Skeletal muscle tissue (tissue), 4 donors: Measurements from ENCODE around the gene CDH19. TPM values are rescaled to one million over a fixed set of nuclear protein-coding genes. Genes with fewer than 3 reads are reported as not detected.

Experiments
- H3K27ac ChIP-seq: one replicate; pipeline ENCODE4 v1.7.0; 2013; ENCODE audit warnings: mild to moderate bottlenecking, low read depth, low read length, inconsistent platforms
- H3K27me3 ChIP-seq, 3 donors: one replicate each; pipeline ENCODE4 v1.7.0; 2013; ENCODE audit warnings: low read length in 3 of 3; ENCODE audit not compliant: control insufficient read depth in 3 of 3, insufficient read depth in 3 of 3
- H3K36me3 ChIP-seq, 3 donors: one replicate each; pipeline ENCODE4 v1.7.0; 2013; ENCODE audit warnings: low read length in 3 of 3; ENCODE audit not compliant: control insufficient read depth in 3 of 3, insufficient read depth in 3 of 3
- H3K4me1 ChIP-seq, 3 donors: one replicate each; pipeline ENCODE4 v1.7.0; 2013; ENCODE audit warnings: low read length in 3 of 3, mild to moderate bottlenecking in 3 of 3; ENCODE audit not compliant: control insufficient read depth in 3 of 3, insufficient read depth in 3 of 3
- H3K4me3 ChIP-seq, 3 donors: one replicate each; pipeline ENCODE4 v1.7.0; 2013; ENCODE audit warnings: low read length in 3 of 3
- H3K9ac ChIP-seq, 3 donors: one replicate each; pipeline ENCODE4 v1.7.0; 2013; ENCODE audit warnings: low read length in 3 of 3, mild to moderate bottlenecking in 3 of 3, moderate library complexity in 2 of 3, low read depth in 1 of 3
- H3K9me3 ChIP-seq, 3 donors: one replicate each; pipeline ENCODE4 v1.7.0; 2013; ENCODE audit warnings: low read length in 3 of 3; ENCODE audit not compliant: control insufficient read depth in 3 of 3
- total RNA-seq: library from RNA; depleted of rRNA; stranded (reverse); fragments of >200 nt; gene quantifications from one replicate; pipeline ENCODE4 v1.2.3, GENCODE V29; 2014
- donor health status: Osteomylitis.

The CDH19 gene
- total RNA-seq, 1 donor from 2014 or later, result 3.1 TPM

DNA sequence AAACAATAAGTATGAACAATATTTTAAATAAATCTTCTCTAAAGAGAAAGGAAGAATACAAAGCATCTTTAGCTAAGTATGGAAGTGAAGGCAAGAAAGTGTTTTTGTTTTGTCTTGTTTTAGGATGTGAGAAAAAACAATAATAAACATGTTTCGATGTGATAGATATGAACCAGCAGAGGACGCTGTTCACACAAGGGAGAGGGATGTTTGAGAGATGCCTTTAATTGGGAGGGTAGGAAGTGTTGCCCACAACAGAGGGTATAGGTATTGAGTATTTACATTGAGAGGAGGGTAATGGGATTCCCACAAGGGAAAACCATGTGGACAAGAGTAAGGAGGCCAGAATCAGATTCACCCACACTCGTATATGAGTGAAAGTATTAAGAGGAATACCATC is 55.1 kb downstream of the CDH19 start:
- no peaks in the 10 kb centered on the region for H3K9me3 ChIP-seq
- no peak overlapping the region for H3K9ac ChIP-seq
- no peaks in the 10 kb centered on the region for H3K36me3 ChIP-seq
- H3K4me3 ChIP-seq, result no peak overlapping the region
- H3K27ac ChIP-seq, result no peak overlapping the region
- H3K27me3 ChIP-seq, result no peaks in the 10 kb centered on the region
- no peaks in the 10 kb centered on the region for H3K4me1 ChIP-seq

- Histone ChIP-seq H3K9me3 (no peaks in the 10 kb centered on the region), H3K27ac (no peak overlapping the region), H3K9ac (no peak overlapping the region), H3K27me3 (no peaks in the 10 kb centered on the region), H3K36me3 (no peaks in the 10 kb centered on the region), H3K4me1 (no peaks in the 10 kb centered on the region), H3K4me3 (no peak overlapping the region)
These were observed 69.8 kb downstream of the CDH19 start for GRCh38 chr18:66534110-66534509.

- H3K9ac ChIP-seq, result no peak overlapping the region
- H3K4me1 ChIP-seq, result no peaks in the 10 kb centered on the region
- H3K27ac ChIP-seq, result no peak overlapping the region
- no peaks in the 10 kb centered on the region for H3K27me3 ChIP-seq
- no peak overlapping the region for H3K4me3 ChIP-seq
- no peaks in the 10 kb centered on the region for H3K36me3 ChIP-seq
- H3K9me3 ChIP-seq, result no peaks in the 10 kb centered on the region
These were observed 70.2 kb downstream of the CDH19 start for GRCh38 chr18:66533693-66534092.

- Histone ChIP-seq H3K36me3 (no peaks in the 10 kb centered on the region), H3K4me1 (no peaks in the 10 kb centered on the region), H3K4me3 (no peak overlapping the region), H3K27me3 (no peaks in the 10 kb centered on the region), H3K9me3 (no peaks in the 10 kb centered on the region), H3K27ac (no peak overlapping the region), H3K9ac (no peak overlapping the region)
These were observed 80.5 kb downstream of the CDH19 start for GRCh38 chr18:66523219-66523991.

GRCh38 chr18:66513996-66514395 is 89.9 kb downstream of the CDH19 start:
- Histone ChIP-seq H3K27ac (no peak overlapping the region), H3K27me3 (no peaks in the 10 kb centered on the region), H3K9ac (no peak overlapping the region), H3K4me3 (no peak overlapping the region), H3K36me3 (no peaks in the 10 kb centered on the region), H3K4me1 (no peaks in the 10 kb centered on the region), H3K9me3 (no peaks in the 10 kb centered on the region)

- H3K27me3 ChIP-seq, result no peaks in the 10 kb centered on the region
- H3K9ac ChIP-seq, result no peak overlapping the region
- no peaks in the 10 kb centered on the region for H3K9me3 ChIP-seq
- no peak overlapping the region for H3K27ac ChIP-seq
- H3K4me1 ChIP-seq, result no peaks in the 10 kb centered on the region
- H3K36me3 ChIP-seq, result no peaks in the 10 kb centered on the region
- no peak overlapping the region for H3K4me3 ChIP-seq
These were observed 92.1 kb downstream of the CDH19 start for GRCh38 chr18:66511792-66512191.

- H3K4me1 ChIP-seq, result no peaks in the 10 kb centered on the region
- H3K9me3 ChIP-seq, result no peaks in the 10 kb centered on the region
- no peak overlapping the region for H3K9ac ChIP-seq
- no peaks in the 10 kb centered on the region for H3K36me3 ChIP-seq
- H3K4me3 ChIP-seq, result no peak overlapping the region
- H3K27me3 ChIP-seq, result no peaks in the 10 kb centered on the region
- no peak overlapping the region for H3K27ac ChIP-seq
These were observed 92.6 kb downstream of the CDH19 start for GRCh38 chr18:66511289-66511688.

GRCh38 chr18:66510357-66511045 is 93.4 kb downstream of the CDH19 start:
- Histone ChIP-seq H3K9ac (no peak overlapping the region), H3K4me1 (no peaks in the 10 kb centered on the region), H3K36me3 (no peaks in the 10 kb centered on the region), H3K9me3 (no peaks in the 10 kb centered on the region), H3K27me3 (no peaks in the 10 kb centered on the region), H3K4me3 (no peak overlapping the region), H3K27ac (no peak overlapping the region)

DNA sequence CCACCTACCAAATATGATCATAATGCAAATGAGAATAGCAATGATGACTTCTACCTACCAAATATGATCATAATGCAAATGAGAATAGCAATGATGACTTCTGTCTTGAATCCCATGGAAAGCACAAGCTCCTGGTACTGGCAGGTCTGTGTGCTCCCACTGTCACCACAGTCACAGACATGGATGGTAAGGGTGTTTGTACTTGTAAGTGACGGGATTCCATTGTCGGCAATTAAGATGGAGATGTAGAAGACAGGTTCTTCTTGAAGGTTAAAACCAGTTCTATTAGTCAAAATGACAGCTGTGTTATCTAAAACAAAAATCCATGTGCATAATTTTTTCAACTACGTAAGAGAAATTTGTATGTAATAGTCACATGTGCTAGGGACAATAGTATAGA is 95.0 kb downstream of the CDH19 start:
- H3K4me3 ChIP-seq, result no peak overlapping the region
- H3K9ac ChIP-seq, result no peak overlapping the region
- no peaks in the 10 kb centered on the region for H3K36me3 ChIP-seq
- no peaks in the 10 kb centered on the region for H3K9me3 ChIP-seq
- no peaks in the 10 kb centered on the region for H3K27me3 ChIP-seq
- H3K4me1 ChIP-seq, result no peaks in the 10 kb centered on the region
- no peak overlapping the region for H3K27ac ChIP-seq

DNA sequence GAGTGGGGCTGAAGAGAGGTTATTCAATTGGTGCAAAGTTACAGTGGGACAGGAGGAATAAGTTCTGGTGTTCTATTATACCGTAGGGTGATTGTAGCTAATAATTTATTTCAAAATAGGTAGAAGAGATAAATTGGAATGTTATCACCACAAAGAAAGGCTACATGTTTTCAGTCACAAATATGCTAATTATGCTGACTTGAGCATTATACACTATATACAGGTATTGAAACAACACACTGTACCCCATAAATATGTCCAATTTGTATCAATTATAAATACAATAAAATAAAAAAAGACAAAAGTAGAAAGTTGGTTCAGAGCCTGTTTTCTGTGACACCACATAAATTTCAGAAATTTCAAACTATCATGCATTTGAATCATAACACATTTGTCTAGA is 97.7 kb downstream of the CDH19 start:
- no peak overlapping the region for H3K27ac ChIP-seq
- no peaks in the 10 kb centered on the region for H3K27me3 ChIP-seq
- no peak overlapping the region for H3K9ac ChIP-seq
- H3K36me3 ChIP-seq, result no peaks in the 10 kb centered on the region
- no peaks in the 10 kb centered on the region for H3K4me1 ChIP-seq
- no peaks in the 10 kb centered on the region for H3K9me3 ChIP-seq
- H3K4me3 ChIP-seq, result no peak overlapping the region
